Medulla oblongata (tissue), 1 donor: ENCODE measurements around the gene ADCY4.
A peak's percentile ranks its signal among the peaks of the same experiment; 100 is the strongest.
"Not testable (repeated sequence)": the region's sequence is repeated elsewhere in the genome, so short reads cannot be mapped to it uniquely, and the experiment has no call there.

Experiments used
- DNase-seq: peaks from one replicate; pipeline ENCODE4 v3.0.0-alpha.2; 2015; ENCODE audit errors: extremely low spot score

The ADCY4 gene

DNA sequence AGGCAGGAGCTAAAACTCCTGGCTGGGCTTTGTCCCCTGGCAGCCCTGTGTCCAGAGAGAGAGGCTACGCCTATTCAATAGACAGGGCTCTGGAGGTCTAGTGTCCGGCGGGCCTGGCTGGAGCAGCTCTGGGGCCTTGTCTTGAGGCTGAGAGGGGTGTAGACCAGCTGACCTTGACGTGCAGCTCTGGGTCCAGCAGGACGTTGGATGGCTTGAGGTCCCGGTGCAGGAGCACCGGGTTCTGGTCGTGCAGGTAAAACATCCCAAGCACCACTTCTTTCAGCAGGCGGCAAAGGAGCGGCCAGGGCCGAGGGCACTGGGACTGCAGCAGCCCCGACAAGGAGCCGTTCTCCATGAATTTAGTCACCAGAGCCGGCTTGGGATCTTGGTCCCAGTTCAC, 4.0 kb upstream of the ADCY4 start:
- no peak for DNase-seq

- no peak for DNase-seq
These were observed 2.9 kb upstream of the ADCY4 start for GRCh38 chr14:24337824-24338175.

DNA sequence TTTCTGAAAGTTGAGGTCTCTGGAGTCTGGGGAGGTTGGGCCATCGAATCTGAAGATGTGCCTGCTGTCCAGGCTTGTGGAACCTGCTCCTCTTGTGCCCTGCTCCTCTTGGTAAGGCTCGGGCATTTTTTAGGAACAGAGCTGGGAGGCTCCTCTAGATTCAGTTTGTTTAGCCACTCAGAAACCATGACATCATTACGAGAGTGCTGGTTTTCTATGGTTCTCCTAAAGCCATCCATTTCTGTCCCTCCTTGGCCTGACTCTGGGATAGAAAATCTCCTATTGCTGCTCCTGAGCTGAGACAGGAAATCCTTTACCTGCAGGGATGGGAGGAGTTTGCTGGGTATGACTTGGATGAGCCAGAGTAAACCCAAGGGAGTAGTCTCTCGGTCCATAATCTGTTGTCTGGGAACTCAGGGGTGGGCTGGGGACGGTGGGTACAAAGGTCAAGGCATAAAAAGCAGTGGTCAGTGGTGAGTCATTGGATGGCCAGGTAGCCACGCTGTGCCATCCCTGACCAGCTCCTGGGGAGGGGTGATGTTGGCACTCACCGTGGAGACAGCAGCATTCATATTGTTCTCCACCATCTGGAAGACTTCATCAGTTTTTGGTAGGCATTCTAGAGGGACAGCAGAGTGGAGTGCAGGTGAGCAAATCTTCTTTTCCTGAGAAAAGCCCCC, 2.4 kb upstream of the ADCY4 start:
- DNase-seq = no peak

DNA sequence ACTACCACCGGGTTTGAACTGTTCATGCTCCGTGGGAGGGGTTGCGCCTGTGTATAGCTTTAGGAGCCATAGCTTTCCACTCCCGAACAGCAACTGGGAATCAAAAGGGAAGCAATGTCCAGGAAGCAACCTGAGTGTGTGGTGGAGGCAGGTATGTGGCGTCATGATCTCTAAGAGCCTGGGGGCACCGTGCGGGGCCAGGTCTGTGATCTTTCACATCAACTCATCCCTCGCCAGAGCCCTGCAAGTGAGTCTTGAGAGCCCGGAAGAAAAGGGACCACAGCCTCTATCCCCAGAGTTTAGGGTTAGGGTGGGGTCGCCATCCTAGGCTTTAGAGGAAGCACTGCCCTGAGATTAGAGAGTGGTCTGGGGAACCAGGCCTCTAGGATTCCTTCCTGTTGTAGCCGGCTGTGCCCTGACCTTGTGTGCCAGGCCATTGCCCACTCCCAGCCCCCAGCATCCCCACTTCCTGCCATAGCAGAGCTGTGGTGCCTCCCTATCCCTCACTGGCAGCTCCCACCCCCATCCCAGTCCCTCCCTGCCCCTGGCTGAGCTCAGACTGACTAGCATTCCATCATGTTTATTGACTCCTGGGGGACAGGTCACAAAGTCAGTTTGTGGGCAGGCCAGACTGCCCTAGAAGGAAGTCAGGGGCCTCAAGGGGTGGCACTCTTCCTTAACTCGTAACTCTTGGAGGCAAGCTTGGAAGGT, 745 bp upstream of the ADCY4 start:
- DNase-seq = no peak

GRCh38 chr14:24332268-24332993, 2.4 kb downstream of the ADCY4 start:
- peak; percentile 79 for DNase-seq

DNA sequence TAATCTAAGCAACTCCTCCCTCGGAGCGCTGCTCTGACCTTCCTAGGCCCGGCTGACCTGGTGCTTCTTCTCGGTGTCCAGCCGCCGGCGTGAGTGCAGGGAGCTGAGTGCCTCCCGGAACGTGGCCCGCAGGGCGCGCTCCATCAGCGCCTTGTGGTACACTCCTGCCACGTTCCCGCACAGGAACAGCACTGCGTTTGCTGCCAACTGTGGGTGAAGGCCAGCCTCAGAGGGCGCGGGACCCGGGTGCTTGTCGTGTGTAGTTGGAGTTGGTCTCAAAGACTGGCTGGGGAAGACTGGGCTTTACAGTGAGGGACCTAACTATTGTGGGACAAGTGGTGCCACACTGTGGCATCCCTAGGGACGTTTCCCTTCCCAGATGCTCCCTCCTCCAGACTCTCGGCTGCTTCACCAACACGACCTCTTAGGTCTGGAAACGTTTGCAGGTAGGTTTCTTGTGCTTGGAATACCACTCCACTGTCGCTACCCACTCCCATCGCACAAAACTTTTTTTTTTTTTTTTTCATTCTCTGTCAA, 3.1 kb downstream of the ADCY4 start:
- DNase-seq = no peak

DNA sequence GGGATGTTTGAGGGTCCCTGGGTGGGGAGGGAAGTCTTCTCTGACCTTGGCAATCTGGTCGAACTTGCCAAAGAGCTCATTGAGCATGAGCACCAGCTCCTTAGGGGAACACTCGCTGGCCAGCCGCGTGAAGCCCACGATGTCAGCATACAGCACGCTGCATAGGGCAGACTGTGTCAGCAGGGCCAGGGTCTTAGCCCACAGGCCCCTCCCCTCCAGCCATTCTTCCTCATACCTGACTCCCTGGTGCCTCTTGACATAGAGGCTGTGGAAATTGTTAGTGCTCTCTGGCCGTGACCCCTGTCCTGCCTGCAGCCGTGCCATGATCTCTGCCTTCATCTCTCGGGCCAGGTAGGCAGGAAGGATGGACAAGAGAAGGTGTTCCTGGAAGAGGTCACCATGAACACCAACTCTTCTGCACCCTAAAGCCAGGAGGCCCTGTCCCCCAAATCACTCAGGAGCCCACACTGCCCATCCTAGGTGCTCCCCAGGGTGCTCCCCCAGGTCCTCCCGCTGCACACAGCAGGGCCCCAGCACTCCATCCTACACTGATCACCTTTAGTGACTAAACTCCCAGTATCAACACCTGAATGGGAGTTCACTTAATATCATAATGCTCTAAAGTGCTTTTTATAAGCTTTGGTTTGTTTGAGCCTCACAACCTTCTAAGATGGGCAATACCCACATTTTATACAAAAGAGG, 3.7 kb downstream of the ADCY4 start:
- no peak for DNase-seq

- DNase-seq = peak; percentile 66
These were observed 5.1 kb downstream of the ADCY4 start for GRCh38 chr14:24329736-24330135.

DNA sequence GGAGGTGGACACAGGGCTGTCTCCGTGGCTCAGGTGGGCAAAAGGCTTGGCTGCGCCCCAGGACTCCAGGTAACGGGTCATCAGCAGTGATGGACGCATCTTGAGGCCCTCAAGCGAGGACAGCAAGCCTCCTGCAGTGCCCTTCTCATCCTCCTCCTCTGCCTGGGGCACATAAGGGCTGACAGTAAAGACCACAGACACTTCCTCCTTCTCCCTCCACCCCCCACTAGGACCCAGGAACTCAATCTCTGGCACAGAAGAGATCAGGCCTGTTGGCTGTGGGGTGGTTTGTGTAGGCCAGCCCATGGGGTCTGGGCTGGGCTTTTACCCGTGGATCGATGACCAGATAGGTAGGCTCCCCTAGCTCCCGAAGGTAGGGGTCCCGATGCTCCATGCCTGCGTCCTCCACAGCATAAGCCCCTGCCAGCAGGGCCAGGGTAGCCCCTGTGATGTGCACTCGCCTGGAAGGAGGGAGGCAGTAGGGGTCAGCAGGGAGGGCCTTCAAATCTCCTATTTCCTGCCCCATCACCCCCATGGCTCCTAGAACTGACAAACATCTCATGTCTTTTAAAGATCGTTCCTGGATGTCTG, 5.7 kb downstream of the ADCY4 start:
- no peak for DNase-seq

GRCh38 chr14:24327914-24328313, 7.0 kb downstream of the ADCY4 start:
- not testable (repeated sequence) for DNase-seq

- DNase-seq = no peak
These were observed 7.6 kb downstream of the ADCY4 start for GRCh38 chr14:24327303-24327702.

DNA sequence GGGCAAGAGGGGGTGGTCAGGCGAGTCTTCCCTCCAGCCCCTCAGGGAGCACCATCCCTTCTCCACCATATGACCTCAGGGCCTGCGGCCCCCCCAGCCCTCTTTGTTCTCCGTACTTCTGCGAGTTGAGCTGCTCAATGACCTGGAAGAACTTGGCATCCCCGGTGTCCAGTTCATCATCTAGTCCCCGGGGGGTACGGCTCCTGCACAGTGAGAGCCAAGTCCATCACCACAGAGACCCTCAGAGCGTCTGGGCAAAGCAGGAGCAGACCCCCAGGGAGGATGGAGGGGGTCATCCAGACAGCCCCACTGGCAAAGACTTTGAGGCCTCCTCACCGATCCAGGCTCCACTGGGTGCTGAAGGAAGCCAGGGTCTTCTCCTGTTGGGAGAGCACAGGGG, 8.9 kb downstream of the ADCY4 start:
- no peak for DNase-seq

DNA sequence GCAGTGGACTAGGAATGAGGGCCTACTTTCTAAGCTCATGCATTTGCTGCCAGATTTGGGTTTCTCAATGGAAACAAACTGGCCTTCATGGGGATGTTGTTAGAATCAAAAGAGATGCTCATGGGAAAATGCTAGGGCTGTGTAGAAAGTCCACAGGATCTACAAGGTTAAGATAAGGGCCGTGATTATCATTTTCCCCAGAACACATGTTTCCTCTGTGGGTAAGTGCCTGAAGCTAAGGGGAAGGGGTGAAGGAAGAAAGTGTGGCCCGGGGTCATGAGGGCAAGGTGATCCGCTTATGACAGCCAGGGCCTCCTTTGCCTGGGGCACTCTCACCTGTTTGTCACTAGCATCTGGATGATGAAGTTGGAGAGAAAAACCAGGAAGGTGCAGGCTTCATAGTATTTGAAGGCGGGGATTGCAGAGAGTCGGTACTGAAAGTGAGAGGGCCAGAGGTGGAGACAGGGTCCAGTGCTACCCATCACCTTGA, 9.8 kb downstream of the ADCY4 start:
- no peak for DNase-seq

- DNase-seq = no peak
These were observed 10.8 kb downstream of the ADCY4 start for GRCh38 chr14:24324024-24324423.

GRCh38 chr14:24323341-24323740, 11.5 kb downstream of the ADCY4 start:
- DNase-seq = no peak

DNA sequence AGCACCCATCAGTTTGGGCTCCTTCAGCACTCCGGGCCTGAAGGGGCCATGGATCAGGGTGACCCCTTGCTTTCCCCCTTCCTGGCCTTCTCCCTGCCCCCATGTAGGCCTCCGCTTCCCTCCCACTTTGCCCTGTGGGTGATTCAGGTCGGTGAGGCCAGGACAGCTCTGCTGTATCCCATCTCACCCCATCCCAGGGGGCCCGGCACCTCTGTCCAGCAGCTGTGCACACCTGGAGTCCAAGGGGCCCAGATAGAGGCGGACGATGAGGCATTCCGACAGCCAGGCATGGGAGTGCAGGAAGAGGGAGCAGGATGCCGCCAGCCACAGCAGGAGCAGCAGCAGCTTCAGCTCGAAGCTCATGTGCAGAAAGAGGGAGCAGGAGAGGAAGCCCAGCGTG, 12.2 kb downstream of the ADCY4 start:
- DNase-seq = no peak

DNA sequence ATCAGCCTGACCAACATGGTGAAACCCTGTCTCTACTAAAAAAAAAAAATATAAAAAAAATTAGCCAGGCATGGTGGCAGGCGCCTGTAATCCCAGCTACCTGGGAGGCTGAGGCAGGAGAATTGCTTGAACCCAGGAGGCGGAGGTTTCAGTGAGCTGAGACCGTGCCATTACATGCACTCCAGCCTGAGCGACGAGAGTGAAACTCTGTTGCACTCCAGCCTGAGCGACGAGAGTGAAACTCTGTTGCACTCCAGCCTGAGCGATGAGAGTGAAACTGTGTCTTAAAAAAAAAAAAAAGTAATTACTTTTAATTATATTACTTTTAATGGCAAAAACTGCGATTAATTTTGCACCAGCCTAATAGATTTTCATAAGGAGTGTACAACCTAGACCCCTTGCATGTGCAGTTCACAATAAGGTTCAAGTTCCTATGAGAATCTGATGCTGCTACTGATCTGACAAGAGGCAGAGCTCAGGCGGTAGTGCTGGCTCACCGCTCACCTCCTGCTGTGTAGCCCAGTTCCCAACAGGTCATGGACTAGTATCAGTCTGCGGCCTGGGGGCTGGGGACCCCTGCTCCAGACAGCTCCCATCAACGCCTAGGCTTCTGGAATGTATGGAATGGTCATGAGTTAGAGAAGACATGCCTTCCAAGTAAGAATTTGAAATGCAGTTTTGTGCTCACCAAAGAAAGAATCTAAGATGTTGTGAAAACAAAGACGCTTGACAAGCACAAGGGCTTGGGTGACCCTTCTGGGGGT, 13.5 kb downstream of the ADCY4 start:
- no peak for DNase-seq

- no peak for DNase-seq
These were observed 17.5 kb downstream of the ADCY4 start for GRCh38 chr14:24317141-24317928.

GRCh38 chr14:24316597-24316950, 18.3 kb downstream of the ADCY4 start:
- no peak for DNase-seq
